GM12878 (cell line): Measurements from ENCODE around the gene CAMK2N2. TPM values are rescaled to one million over a fixed set of nuclear protein-coding genes. Genes with fewer than 3 reads are reported as not detected.

ENCODE experiments used
- ATAC-seq: fragments of 200-7000 bp; cut with Tn5 transposase; 3 replicates; pipeline ENCODE4 v1.9.1; 2020; ENCODE audit warnings: mild to moderate bottlenecking, moderate library complexity
- BruUV-seq: library from RNA; stranded (reverse); fragments of 400-500 nt; replicated peaks from 2 replicates; lab custom pipeline; 2021; lab: Mats Ljungman, UMichigan
- CTCF ChIA-PET: fragments of 300-600 bp; sonication (Branson Sonifier 250); formaldehyde crosslinking; extraction: SDS; loops from one replicate; lab custom pipeline; 2021; ENCODE audit warnings: inconsistent platforms; lab: Yijun Ruan, JAX
- POLR2A ChIA-PET: fragments of 350-600 bp; formaldehyde crosslinking; extraction: SDS; loops from one replicate; lab custom pipeline; 2021; ENCODE audit warnings: inconsistent platforms; lab: Charles Lee
- RAD21 ChIA-PET: fragments of 300-600 bp; sonication (Branson Sonifier 250); formaldehyde crosslinking; loops from one replicate; lab custom pipeline; 2023; ENCODE audit warnings: antibody characterized with exemption; ENCODE audit not compliant: unreplicated experiment; lab: Charles Lee
- SMC1A ChIA-PET: fragments of 300-600 bp; sonication (Branson Sonifier 250); formaldehyde crosslinking; loops from one replicate; lab custom pipeline; 2023; ENCODE audit not compliant: unreplicated experiment, uncharacterized antibody; lab: Charles Lee
- DNase-seq: peaks from one replicate; pipeline ENCODE4 v3.0.0-alpha.2; 2011; ENCODE audit warnings: low read depth, low spot score
- FAIRE-seq: peaks from 3 replicates; lab custom pipeline; 2011; peaks lifted over from hg19 to GRCh38; lab: Jason Lieb, UNC
- H2AFZ ChIP-seq: 2 replicates; pipeline ENCODE4 v1.6.0; 2011; ENCODE audit warnings: low read depth, low read length, control low read depth; ENCODE audit not compliant: control insufficient read depth
- H3K27ac ChIP-seq: 2 replicates; pipeline ENCODE4 v1.5.1; 2011; ENCODE audit warnings: control low read depth; ENCODE audit not compliant: control insufficient read depth, insufficient read depth
- H3K27me3 ChIP-seq, 2 experiments: replicated peaks in 1 of 2; 2 replicates each; pipeline versions ENCODE4 v1.6.0 to v1.6.1; 2011; ENCODE audit warnings: low read length in 1 of 2; ENCODE audit not compliant: control insufficient read depth in 2 of 2, insufficient read depth in 2 of 2
- H3K36me3 ChIP-seq, 2 experiments: 2 replicates each; pipeline ENCODE4 v1.5.1; 2011; ENCODE audit warnings: low read length in 1 of 2; ENCODE audit not compliant: control insufficient read depth in 2 of 2, insufficient read depth in 2 of 2
- H3K4me1 ChIP-seq: 2 replicates; pipeline ENCODE4 v1.6.1; 2011; ENCODE audit warnings: mild to moderate bottlenecking, low read length, moderate library complexity, mixed read lengths; ENCODE audit not compliant: control insufficient read depth, insufficient read depth
- H3K4me2 ChIP-seq: 2 replicates; pipeline ENCODE4 v1.6.0; 2011; ENCODE audit warnings: control low read depth; ENCODE audit not compliant: control insufficient read depth, insufficient read depth
- H3K4me3 ChIP-seq: fragments of 200-600 bp; sonication (generic); 2 replicates; pipeline ENCODE4 v1.5.1; 2016
- H3K79me2 ChIP-seq: 2 replicates; pipeline ENCODE4 v1.6.0; 2011; ENCODE audit warnings: low read length; ENCODE audit not compliant: control insufficient read depth, insufficient read depth
- H3K9ac ChIP-seq: 2 replicates; pipeline ENCODE4 v1.8.0; 2011; ENCODE audit warnings: low read length, control low read depth, mixed read lengths; ENCODE audit not compliant: control insufficient read depth, insufficient read depth
- H3K9me3 ChIP-seq: replicated peaks from 3 replicates; pipeline ENCODE4 v1.5.1; 2011; ENCODE audit warnings: mild to moderate bottlenecking, low read length; ENCODE audit not compliant: control insufficient read depth, insufficient read depth
- H4K20me1 ChIP-seq: 2 replicates; pipeline ENCODE4 v1.6.0; 2011; ENCODE audit not compliant: control insufficient read depth, insufficient read depth
- EZH2 ChIP-seq: IDR thresholded peaks from 2 replicates; pipeline ENCODE4 v1.6.1; 2012; ENCODE audit warnings: low read depth, mild to moderate bottlenecking, control low read depth, inconsistent platforms, low read length, borderline replicate concordance; ENCODE audit not compliant: control insufficient read depth
- JUNB ChIP-seq: IDR thresholded peaks from 2 replicates; pipeline ENCODE4 v1.6.1; 2016; ENCODE audit warnings: antibody characterized with exemption, mild to moderate bottlenecking
- PKNOX1 ChIP-seq: fragments of 450-650 bp; IDR thresholded peaks from 2 replicates; pipeline ENCODE4 v1.6.1; 2016; ENCODE audit warnings: mild to moderate bottlenecking
- RFX5 ChIP-seq: IDR thresholded peaks from 2 replicates; pipeline ENCODE4 v1.6.1; 2011; ENCODE audit warnings: low read depth, low read length, improper control_type of control experiment
- SPI1 ChIP-seq: IDR thresholded peaks from 2 replicates; pipeline ENCODE4 v1.6.1; 2011; ENCODE audit warnings: low read depth, mild to moderate bottlenecking, low read length, moderate library complexity, borderline replicate concordance; ENCODE audit not compliant: insufficient read depth
- TCF12 ChIP-seq: IDR thresholded peaks from 2 replicates; pipeline ENCODE4 v1.6.1; 2011; ENCODE audit warnings: low read depth, mild to moderate bottlenecking, low read length
- WGBS: methylation state at CpG from one replicate; pipeline ENCODE4 v1.1.6; 2016; ENCODE audit warnings: low lambda C conversion rate; ENCODE audit not compliant: insufficient replicate concordance, insufficient coverage; ENCODE audit errors: missing lambda C conversion rate; 5-methylcytosine and 5-hydroxymethylcytosine counted together
- in situ Hi-C: fragments of 300-500 bp; cut with MboI; formaldehyde crosslinking; loops from 9 replicates; pipeline ENCODE4 v1.14.3; 2018; ENCODE audit warnings: mixed read lengths
- intact Hi-C: fragments of 100-400 bp; cut with micrococcal nuclease; formaldehyde crosslinking; loops from one replicate; pipeline ENCODE4 v1.14.2; 2022; ENCODE audit not compliant: unreplicated experiment
- polyA plus RNA-seq, 11 experiments: library from polyadenylated mRNA; depleted of rRNA in 4 of 11; unstranded in 6 of 11; stranded (reverse) in 5 of 11; fragments of >200 nt; fragmentation: Nextera tagmentation in 4 of 11; fragmentation: Illumina TruSeq in 1 of 11; extraction: Ambion mirVana in 4 of 11; extraction: Trizol in 1 of 11; gene quantifications; 1 replicate in 1 of 11; 2 replicates in 10 of 11; pipeline versions ENCODE4 v1.2.1 to v1.2.3, GENCODE V29; 2011 to 2016; ENCODE audit warnings: inconsistent platforms in 2 of 11, missing spikeins in 2 of 11, low read depth in 1 of 11
- total RNA-seq, 4 experiments: library from RNA; depleted of rRNA in 3 of 4; stranded (reverse); fragments of >200 nt in 3 of 4; fragmentation: Illumina TruSeq in 1 of 4; extraction: Trizol in 1 of 4; gene quantifications; 2 replicates each; pipeline versions ENCODE4 v1.2.1 to v1.2.3, GENCODE V29; 2013 to 2021
- TF ChIP-seq, protein P1 (sequence below): IDR thresholded peaks from 2 replicates; pipeline ENCODE4 v1.6.1; 2011; ENCODE audit warnings: low read depth, low read length, improper control_type of control experiment, borderline replicate concordance

CAMK2N2 gene
- total and polyA plus RNA-seq, 10 of the 15 experiments (the other 5 are each of a cell fraction or from before 2014, with no cell fraction given) = 0.06 to 1.4 (median 0.45) TPM; not detected in 1

GRCh38 chr3:184277366-184277765, 16.0 kb upstream of the CAMK2N2 start:
- H3K36me3 ChIP-seq = no peaks in the 10 kb centered on the region
- POLR2A ChIA-PET = no interaction called here
- H2AFZ ChIP-seq = no peak overlapping the region
- no peaks in the 10 kb centered on the region for H3K9me3 ChIP-seq
- H3K9ac ChIP-seq = no peak overlapping the region
- H3K27me3 ChIP-seq = peaks cover 8 to 9% of the 10 kb centered on the region in 2 experiments; a peak in 3 of 4 replicates
- no peak overlapping the region for H3K4me3 ChIP-seq
- no peaks in the 10 kb centered on the region for H3K79me2 ChIP-seq
- intact Hi-C loops (no loop called here), in situ Hi-C loops (no loop called here)
- no peak for FAIRE-seq
- no peaks in the 10 kb centered on the region for H4K20me1 ChIP-seq
- no peak overlapping the region for H3K27ac ChIP-seq
- SMC1A ChIA-PET = no interaction called here
- RAD21 ChIA-PET = no interaction called here
- no peaks in the 10 kb centered on the region for H3K4me1 ChIP-seq
- ATAC-seq = no peak
- DNase-seq = no peak
- no peak overlapping the region for H3K4me2 ChIP-seq
- WGBS = 24% methylated on average over 6 of the region's 6 CpGs
- CTCF ChIA-PET = interaction anchor here (0.9 kb wide), 1 partner anchor 51 kb away, joined by 3 read pairs; no protein-coding TSS in a partner anchor
- TF ChIP-seq SPI1 (peak; percentile 22; the same call in 1 of the 2 replicates), EZH2 (no peak)
- TF ChIP-seq, all 136 proteins: peak for 1
- BruUV-seq = no TSS peak

- in situ Hi-C loops = no loop called here
- H2AFZ ChIP-seq = no peak within 1 kb of the TSS
- no peak within 1 kb of the TSS for H3K27ac ChIP-seq
- intact Hi-C loops = no loop called here
- TF ChIP-seq, protein P1, sequence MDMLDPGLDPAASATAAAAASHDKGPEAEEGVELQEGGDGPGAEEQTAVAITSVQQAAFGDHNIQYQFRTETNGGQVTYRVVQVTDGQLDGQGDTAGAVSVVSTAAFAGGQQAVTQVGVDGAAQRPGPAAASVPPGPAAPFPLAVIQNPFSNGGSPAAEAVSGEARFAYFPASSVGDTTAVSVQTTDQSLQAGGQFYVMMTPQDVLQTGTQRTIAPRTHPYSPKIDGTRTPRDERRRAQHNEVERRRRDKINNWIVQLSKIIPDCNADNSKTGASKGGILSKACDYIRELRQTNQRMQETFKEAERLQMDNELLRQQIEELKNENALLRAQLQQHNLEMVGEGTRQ = no peak
- no peak for TF ChIP-seq SPI1
- no peak for TF ChIP-seq PKNOX1
- TF ChIP-seq TCF12 = no peak
- TF ChIP-seq RFX5 = no peak
- no peak for TF ChIP-seq JUNB
- TF ChIP-seq, all 136 proteins: peak for 0
- peaks cover 8 to 9% of the 10 kb centered on the region in 2 experiments; a peak in 3 of 4 replicates for H3K27me3 ChIP-seq
- no peaks in the 10 kb centered on the region for H4K20me1 ChIP-seq
- no peak within 1 kb of the TSS for H3K4me2 ChIP-seq
- DNase-seq = no peak
- H3K4me3 ChIP-seq = no peak within 1 kb of the TSS
- POLR2A ChIA-PET = no interaction called here
- no peaks in the 10 kb centered on the region for H3K9me3 ChIP-seq
- no peak for ATAC-seq
- H3K36me3 ChIP-seq = no peaks in the 10 kb centered on the region
- CTCF ChIA-PET = no interaction called here
- no TSS peak for BruUV-seq
- WGBS = 33% methylated on average over 36 of the region's 65 CpGs
- RAD21 ChIA-PET = no interaction called here
- FAIRE-seq = no peak
- SMC1A ChIA-PET = no interaction called here
- no peak within 1 kb of the TSS for H3K9ac ChIP-seq
- no peaks in the 10 kb centered on the region for H3K4me1 ChIP-seq
- no peaks in the 10 kb centered on the region for H3K79me2 ChIP-seq
Measured at GRCh38 chr3:184275961-184276910, 14.9 kb upstream of the CAMK2N2 start, which contains the start of gene ECE2. Gene ECE2, plus strand, starts transcription at chr3:184276022. Its CDS starts 132 bp downstream, at chr3:184276154.
